HCT116 (cell line): ENCODE measurements around the gene MPP4. TPM values are rescaled to one million over a fixed set of nuclear protein-coding genes. Genes with fewer than 3 reads are reported as not detected.

Experiments used
- total RNA-seq: library from RNA; stranded (reverse); gene quantifications from one replicate; pipeline ENCODE4 v1.2.1, GENCODE V29; 2021; ENCODE audit not compliant: unreplicated experiment

Gene MPP4
- total RNA-seq, 1 experiment from 2014 or later: 0.32 TPM

Other genes starting within 250 kb of the MPP4 start
- gene TRAK2, start 247.2 kb downstream of the MPP4 start, total RNA-seq: 15.2 TPM
- 17.4 TPM for gene STRADB, start 246.9 kb downstream of the MPP4 start, total RNA-seq
- gene TMEM237, start 55.1 kb downstream of the MPP4 start, total RNA-seq: 29.4 TPM
- gene ALS2, start 82.3 kb upstream of the MPP4 start, total RNA-seq: 28.1 TPM
- gene CDK15, start 107.9 kb upstream of the MPP4 start, total RNA-seq: not detected